ENCODE data around the gene MUC3A.

DNA sequence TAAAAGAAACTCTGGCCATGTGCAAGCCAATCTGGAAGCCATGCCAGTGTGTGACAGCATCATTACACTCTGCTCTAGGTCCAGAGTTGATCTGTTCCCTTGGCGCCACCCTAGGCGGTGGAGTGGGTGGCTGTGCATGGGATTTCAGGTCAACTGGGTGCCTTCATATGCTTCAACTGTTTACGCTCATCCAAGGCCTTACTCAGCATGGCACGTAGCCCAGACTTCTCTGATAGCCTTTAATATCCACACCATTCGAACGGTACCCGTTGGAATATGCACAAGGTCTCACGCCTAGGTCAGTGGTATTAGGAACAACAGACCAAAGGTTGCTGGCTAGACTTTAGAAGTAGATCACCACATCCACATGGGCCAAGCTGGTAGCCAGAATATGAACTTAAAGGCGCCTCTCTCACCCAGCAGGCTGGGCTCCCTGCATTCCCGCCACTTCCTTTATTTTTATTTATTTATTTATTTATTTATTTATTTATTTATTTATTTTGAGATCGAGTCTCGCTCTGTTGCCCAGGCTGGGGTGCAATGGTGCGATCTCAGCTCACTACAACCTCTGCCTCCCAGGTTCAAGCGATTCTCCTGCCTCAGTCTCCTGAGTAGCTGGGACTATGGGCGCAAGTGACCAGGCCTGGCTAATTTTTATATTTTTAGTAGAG is 35.0 kb upstream of the MUC3A start:
- TF ChIP-seq, protein P1, sequence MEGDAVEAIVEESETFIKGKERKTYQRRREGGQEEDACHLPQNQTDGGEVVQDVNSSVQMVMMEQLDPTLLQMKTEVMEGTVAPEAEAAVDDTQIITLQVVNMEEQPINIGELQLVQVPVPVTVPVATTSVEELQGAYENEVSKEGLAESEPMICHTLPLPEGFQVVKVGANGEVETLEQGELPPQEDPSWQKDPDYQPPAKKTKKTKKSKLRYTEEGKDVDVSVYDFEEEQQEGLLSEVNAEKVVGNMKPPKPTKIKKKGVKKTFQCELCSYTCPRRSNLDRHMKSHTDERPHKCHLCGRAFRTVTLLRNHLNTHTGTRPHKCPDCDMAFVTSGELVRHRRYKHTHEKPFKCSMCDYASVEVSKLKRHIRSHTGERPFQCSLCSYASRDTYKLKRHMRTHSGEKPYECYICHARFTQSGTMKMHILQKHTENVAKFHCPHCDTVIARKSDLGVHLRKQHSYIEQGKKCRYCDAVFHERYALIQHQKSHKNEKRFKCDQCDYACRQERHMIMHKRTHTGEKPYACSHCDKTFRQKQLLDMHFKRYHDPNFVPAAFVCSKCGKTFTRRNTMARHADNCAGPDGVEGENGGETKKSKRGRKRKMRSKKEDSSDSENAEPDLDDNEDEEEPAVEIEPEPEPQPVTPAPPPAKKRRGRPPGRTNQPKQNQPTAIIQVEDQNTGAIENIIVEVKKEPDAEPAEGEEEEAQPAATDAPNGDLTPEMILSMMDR (IDR thresholded peaks at IDR 0.05) = no peak
- no peak for TF ChIP-seq POLR2AphosphoS5 (IDR thresholded peaks at IDR 0.05)
- TF ChIP-seq POLR2A (IDR thresholded peaks at IDR 0.05) = no peak

All from prostate gland (tissue), 2 donors.